GM21381 (cell line): ENCODE results near the gene PLXNA3.

Experiments
- ATAC-seq: cut with Tn5 transposase; IDR thresholded peaks from one replicate; pipeline ENCODE4 v1.9.1; 2021; ENCODE audit warnings: mild to moderate bottlenecking, moderate library complexity; ENCODE audit not compliant: unreplicated experiment

PLXNA3 gene

GRCh38 chrX:154476821-154477220 lies 18.7 kb downstream of the PLXNA3 start:
- ATAC-seq = no peak

- ATAC-seq = no peak
These were observed 19.9 kb downstream of the PLXNA3 start for GRCh38 chrX:154477891-154478477.

GRCh38 chrX:154478728-154479622 lies 20.9 kb downstream of the PLXNA3 start, which contains the start of gene LAGE3:
TSS of gene LAGE3 (minus strand) at chrX:154479281. CDS start at chrX:154478915, 366 bp downstream.
- ATAC-seq = peak; percentile 86

GRCh38 chrX:154481195-154481594 lies 23.1 kb downstream of the PLXNA3 start:
- no peak for ATAC-seq

DNA sequence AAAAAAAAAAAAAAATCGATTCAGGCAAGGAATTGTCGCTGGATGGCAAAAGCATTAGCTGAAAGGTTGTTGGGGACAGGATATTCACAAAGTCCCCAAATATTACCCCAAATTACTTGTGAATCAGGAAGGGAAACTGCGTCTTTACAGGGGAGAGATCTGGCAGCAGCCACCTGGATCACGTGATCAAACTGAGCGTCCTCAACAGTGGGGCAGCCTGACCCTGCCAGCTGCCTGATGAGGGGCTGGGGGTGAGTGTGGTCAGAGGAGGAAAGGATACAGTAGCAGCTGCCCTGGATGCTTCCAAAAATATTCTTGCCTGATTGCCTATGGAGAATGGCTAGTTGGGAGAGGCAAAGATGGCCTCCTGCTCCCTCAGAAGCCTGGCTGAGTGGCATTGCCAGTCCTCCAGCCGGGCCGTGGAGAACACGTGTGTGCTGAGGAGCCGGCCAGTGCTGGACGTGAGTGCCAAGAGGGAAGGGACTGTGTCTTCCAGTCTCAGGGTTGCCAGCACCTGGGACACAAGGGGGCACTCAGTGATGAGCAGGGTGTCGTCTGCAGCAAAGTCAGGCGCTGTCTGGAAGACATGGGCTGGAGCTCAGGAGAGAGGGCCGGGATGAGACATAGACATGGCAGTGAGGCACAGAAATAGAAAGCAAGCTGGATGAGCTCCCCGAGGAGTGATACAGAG lies 24.0 kb downstream of the PLXNA3 start:
- ATAC-seq = no peak

- ATAC-seq = no peak
These were observed 24.7 kb downstream of the PLXNA3 start for GRCh38 chrX:154482786-154483185.

DNA sequence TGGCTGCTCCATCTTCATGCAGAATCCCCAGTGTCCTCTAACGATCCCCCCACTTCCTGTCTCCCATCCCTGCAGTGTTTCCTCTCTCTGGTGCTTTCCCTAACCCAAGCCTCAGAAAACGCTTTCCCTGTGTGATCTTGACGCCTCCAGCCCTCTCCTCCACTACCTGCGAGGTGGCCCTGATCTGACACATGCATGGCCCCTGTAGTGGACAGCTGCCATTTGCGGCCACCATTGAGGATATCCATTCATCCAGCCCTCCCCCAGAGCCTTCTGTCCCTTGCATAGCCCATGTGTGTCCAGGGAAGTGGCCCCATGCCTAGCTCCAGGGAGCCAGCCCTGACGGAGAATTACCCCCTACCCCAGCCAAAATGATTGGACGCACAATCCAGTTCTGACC lies 25.2 kb downstream of the PLXNA3 start:
- ATAC-seq = no peak

DNA sequence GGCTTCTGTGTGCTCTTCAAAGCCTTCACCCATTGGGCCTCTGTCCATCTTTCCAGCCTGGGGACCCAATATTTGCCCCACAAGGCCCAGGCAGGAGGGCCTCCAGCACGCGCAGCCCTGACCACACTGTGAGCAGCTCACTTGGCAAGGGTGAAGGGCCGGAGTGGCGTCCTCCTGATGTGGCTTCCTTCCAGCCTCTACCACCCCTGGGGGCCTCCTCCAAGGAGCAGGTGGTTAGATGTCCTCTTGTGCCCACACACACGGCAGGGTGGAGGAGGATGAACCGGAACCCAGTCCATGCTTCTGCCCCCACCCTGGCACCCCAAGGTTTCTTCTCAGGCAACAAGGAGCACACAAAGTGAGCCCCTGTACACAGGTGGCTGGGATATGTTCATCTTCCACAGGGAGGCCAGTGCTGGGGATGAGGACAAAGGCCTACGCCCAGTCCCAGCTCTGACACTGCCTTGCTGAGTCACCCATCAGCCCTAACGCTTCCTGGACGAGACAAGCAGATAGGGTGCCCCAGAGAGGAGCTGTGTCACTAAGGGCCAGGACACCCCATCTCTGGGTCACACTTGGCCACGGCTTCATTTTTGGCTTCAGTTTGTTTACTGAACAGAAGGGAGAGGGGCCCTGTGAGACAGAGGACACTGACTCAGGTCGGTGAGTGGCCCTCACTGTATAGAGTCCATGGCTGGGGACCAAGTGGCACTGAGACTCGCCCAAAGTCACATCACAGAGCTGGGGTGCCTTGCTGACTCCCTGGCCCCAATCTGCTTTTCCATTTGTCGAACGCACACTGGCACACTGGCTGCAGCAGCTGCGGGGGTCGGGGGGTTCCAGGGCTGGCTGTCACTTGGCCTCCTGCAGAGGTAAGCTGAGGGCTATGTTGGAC lies 26.4 kb downstream of the PLXNA3 start:
- ATAC-seq = no peak

GRCh38 chrX:154485150-154486051 lies 27.3 kb downstream of the PLXNA3 start:
- ATAC-seq = no peak

DNA sequence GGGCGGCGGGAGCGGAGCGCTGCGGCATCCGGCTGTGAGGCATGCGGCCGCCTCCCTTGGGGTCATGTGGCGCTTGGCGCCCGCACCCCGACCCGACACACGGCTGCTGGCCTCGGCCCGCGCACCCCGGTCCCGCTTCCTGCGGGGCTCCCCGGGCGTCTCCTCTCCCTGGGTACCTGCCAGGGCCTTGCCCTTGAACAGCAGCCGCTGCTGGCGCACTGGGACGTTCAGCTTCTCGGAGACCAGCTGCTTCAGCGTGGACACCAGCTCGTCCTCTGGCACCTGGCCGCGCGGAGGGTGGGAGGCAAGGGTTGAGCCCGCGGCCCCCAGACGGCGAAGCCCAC lies 27.9 kb downstream of the PLXNA3 start:
- ATAC-seq = no peak

DNA sequence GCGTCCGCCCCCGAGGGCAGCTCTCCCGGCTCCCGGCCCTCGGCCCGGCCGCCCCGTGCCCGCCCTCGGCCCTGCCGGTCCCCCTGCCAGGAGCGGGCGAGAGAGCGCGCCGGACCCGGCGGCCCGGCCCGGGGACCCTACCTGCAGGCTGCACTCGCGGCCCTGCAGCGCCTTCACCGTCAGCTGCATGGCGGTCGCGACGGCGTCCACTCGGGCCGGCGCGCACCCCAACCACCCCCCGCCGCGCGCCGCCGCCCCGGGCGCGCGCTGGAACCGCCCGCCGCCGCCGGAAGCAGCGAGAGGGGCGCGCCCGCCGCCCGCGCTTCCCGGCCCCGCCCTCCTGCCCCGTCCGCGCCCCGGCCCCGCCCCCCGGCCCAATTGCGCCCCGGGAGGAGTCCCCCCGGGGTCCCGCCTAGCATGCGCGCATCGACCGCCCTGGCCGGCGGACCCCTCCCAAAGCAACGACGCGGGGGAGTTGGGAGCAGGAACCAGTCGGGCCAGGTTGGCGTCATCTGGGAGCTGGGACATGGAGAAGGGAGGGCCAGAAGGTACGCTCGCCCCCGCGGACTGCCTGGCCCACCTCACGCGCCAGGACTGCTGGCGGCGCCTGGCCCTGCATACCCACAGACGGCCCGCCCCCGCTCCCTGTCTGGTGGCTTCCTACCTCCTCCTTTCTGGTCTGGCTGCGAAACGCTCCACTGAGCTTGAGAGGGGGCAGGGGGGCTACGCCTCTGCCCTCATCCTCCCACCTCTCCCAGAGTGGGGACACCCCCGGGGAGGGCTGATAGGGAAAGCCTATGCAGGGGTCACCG lies 28.5 kb downstream of the PLXNA3 start, which contains the start of gene UBL4A:
Gene UBL4A, minus strand, starts transcription at position 220 of the 812 bp plus-strand sequence. Its CDS starts 31 bp downstream, at position 189.
- peak; percentile 31 for ATAC-seq

- ATAC-seq = no peak
These were observed 29.6 kb downstream of the PLXNA3 start for GRCh38 chrX:154487518-154488290.

DNA sequence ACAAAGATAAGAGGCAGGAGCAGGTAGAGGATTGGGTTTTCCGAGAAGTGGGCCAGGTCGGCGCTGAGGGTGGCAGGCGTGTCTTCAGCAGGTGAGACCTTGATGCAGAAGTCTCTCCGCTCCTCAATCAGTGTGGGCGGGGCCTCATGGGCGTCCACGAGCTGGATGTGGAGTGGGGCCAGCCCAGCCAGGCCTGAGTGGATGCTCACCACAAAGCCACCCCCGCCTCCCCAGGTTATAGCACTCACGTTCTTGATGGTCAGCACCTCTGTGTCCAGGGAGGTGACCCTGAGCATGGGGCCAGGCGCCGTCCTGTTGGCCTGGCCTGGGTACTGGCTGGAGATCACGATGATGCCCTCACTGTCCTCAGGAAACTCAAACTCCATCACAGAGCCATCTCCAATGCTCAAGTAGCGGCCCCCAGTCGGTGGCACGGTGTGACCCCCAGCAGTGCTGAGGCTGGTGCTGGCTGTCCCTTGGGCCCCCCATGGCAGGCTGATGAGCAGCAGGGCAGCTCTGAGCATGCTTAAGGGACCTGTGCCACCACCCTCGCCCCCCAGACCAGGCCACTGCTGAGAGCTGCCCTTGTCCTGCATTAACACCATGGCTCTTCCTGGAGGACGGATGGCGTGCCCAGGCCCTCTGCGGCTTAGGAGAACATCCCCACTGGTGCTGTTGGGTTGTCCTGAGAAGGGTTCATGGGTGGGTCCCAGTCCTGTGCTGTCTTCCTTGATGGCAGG lies 30.4 kb downstream of the PLXNA3 start:
- no peak for ATAC-seq

DNA sequence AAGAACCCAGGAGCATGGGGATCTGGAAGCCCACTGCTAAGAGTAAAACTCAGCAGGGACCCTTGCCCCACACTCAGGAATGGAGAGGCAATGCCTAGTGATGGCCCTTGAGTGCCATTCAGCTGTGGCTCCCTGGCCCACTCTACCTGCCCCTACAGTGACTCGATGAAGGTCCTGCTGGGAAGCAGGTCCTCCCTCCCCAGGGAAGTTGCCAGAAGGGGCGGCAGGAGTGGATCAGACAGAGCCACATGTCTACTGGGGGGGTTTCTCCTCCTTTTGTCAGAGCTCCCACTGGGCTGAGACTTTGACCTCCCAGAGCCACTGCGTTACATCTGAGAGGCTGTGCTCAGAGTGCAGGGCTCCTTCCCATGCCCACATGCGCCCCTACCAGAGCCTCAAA lies 31.1 kb downstream of the PLXNA3 start:
- no peak for ATAC-seq

GRCh38 chrX:154490021-154490413 lies 31.9 kb downstream of the PLXNA3 start:
- ATAC-seq = peak; percentile 12

- peak; percentile 76 for ATAC-seq
These were observed 32.5 kb downstream of the PLXNA3 start, which contains the start of gene SLC10A3 for GRCh38 chrX:154490414-154491083. TSS of gene SLC10A3 (minus strand) at chrX:154490629. CDS start at chrX:154488940, 1,689 bp downstream.

GRCh38 chrX:154494715-154495114 lies 36.6 kb downstream of the PLXNA3 start:
- no peak for ATAC-seq
